PFSK-1 (cell line): ENCODE results near the gene NSMCE1.

Experiments
- POLR2AphosphoS5 ChIP-seq: IDR thresholded peaks from 2 replicates; pipeline ENCODE4 v1.6.1; 2012; ENCODE audit warnings: low read depth, mild to moderate bottlenecking, control low read depth, low read length, moderate library complexity
- SIN3A ChIP-seq: IDR thresholded peaks from 2 replicates; pipeline ENCODE4 v1.6.1; 2012; ENCODE audit warnings: mild to moderate bottlenecking, low read length, moderate library complexity, borderline replicate concordance; ENCODE audit not compliant: insufficient read depth

DNA sequence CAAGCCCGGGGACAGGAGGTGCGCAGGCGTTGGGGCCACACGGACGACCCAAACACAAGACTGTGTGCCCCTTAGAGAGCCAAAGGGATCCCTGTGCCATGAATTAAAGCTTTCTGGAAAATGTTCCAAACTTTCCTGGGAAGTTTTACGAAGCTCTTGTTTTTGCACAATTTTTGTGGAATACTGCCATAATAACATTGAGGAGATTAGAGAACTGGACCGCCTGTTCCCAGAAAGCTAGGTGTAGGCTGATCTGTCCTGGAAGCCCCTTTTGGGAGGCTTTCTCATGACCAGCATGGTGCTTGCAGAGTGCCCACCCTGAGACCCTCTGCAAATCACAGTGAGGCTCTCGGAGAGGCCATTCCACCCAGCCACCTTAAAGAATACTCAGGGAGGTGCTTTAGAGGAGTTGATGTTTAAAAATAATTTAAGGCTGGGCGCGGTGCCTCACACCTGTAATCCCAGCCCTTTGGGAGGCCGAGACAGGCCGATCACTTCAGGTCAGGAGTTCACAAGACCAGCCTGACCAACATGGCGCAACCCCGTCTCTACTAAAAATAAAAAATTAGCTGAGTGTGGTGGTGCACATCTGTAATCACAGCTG is 64.2 kb downstream of the NSMCE1 start:
- no peak for TF ChIP-seq SIN3A
- no peak for TF ChIP-seq POLR2AphosphoS5
